PC-3 (cell line): ENCODE measurements around the gene SNU13.

Source experiments
- CTCF ChIP-seq: fragments of 300-600 bp; sonication (generic); conservative IDR thresholded peaks from 2 replicates; pipeline ENCODE4 v1.5.1; 2017; ENCODE audit warnings: antibody characterized with exemption, low read depth, mild to moderate bottlenecking, low read length
- EZH2 ChIP-seq: fragments of 300-600 bp; sonication (generic); IDR thresholded peaks from one replicate; pipeline ENCODE4 v1.6.1; 2017; ENCODE audit warnings: antibody characterized with exemption, mild to moderate bottlenecking, low read length; ENCODE audit not compliant: unreplicated experiment

- no peak for TF ChIP-seq CTCF
- no peak for TF ChIP-seq EZH2
Observed at GRCh38 chr22:41709341-41709740, 20.7 kb upstream of the SNU13 start.
